UCSD-AML1 (cell line): ENCODE measurements around the gene HBP1.
"Not testable (repeated sequence)": the region's sequence is repeated elsewhere in the genome, so short reads cannot be mapped to it uniquely, and the experiment has no call there.

Source experiments
- DNase-seq: peaks from one replicate; lab custom pipeline; 2025; ENCODE audit not compliant: unreplicated experiment; lab: John Stamatoyannopoulos, UW

HBP1 gene

GRCh38 chr7:107154826-107155225 lies 14.0 kb upstream of the HBP1 start:
- no peak for DNase-seq

- DNase-seq, result not testable (repeated sequence)
Observed at GRCh38 chr7:107155726-107156125, 13.1 kb upstream of the HBP1 start.

- no peak for DNase-seq
Observed at GRCh38 chr7:107157091-107157490, 11.7 kb upstream of the HBP1 start.

- DNase-seq, result no peak
Observed at GRCh38 chr7:107158028-107158427, 10.8 kb upstream of the HBP1 start.

GRCh38 chr7:107160389-107160788 lies 8.4 kb upstream of the HBP1 start:
- DNase-seq, result no peak

GRCh38 chr7:107161415-107161814 lies 7.4 kb upstream of the HBP1 start:
- DNase-seq, result no peak

GRCh38 chr7:107162475-107162874 lies 6.3 kb upstream of the HBP1 start:
- DNase-seq, result no peak

- DNase-seq, result no peak
Observed at GRCh38 chr7:107164092-107164491, 4.7 kb upstream of the HBP1 start.

GRCh38 chr7:107165341-107165740 lies 3.5 kb upstream of the HBP1 start:
- no peak for DNase-seq

- DNase-seq, result no peak
Observed at GRCh38 chr7:107166736-107167426, 1.9 kb upstream of the HBP1 start.

GRCh38 chr7:107167483-107168232 lies 1.1 kb upstream of the HBP1 start:
- DNase-seq, result peak; percentile 54

- DNase-seq, result peak; percentile 85
Observed at GRCh38 chr7:107169120-107170050, 582 bp downstream of the HBP1 start.

GRCh38 chr7:107170051-107170915 lies 1.5 kb downstream of the HBP1 start:
- DNase-seq, result no peak

GRCh38 chr7:107171496-107171895 lies 2.7 kb downstream of the HBP1 start:
- no peak for DNase-seq

GRCh38 chr7:107172276-107173032 lies 3.7 kb downstream of the HBP1 start:
- no peak for DNase-seq

- no peak for DNase-seq
Observed at GRCh38 chr7:107173191-107173590, 4.4 kb downstream of the HBP1 start.

- no peak for DNase-seq
Observed at GRCh38 chr7:107173691-107174406, 5.0 kb downstream of the HBP1 start.

GRCh38 chr7:107179326-107180164 lies 10.7 kb downstream of the HBP1 start:
- DNase-seq, result no peak
